HG03066 (cell line): Measurements from ENCODE around the gene CSKMT.
"Not testable (repeated sequence)": the region's sequence is repeated elsewhere in the genome, so short reads cannot be mapped to it uniquely, and the experiment has no call there.

Experiments
- ATAC-seq: cut with Tn5 transposase; IDR thresholded peaks from one replicate; pipeline ENCODE4 v1.9.1; 2021; ENCODE audit warnings: low read depth; ENCODE audit not compliant: unreplicated experiment

CSKMT gene, protein sequence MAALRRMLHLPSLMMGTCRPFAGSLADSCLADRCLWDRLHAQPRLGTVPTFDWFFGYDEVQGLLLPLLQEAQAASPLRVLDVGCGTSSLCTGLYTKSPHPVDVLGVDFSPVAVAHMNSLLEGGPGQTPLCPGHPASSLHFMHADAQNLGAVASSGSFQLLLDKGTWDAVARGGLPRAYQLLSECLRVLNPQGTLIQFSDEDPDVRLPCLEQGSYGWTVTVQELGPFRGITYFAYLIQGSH

DNA sequence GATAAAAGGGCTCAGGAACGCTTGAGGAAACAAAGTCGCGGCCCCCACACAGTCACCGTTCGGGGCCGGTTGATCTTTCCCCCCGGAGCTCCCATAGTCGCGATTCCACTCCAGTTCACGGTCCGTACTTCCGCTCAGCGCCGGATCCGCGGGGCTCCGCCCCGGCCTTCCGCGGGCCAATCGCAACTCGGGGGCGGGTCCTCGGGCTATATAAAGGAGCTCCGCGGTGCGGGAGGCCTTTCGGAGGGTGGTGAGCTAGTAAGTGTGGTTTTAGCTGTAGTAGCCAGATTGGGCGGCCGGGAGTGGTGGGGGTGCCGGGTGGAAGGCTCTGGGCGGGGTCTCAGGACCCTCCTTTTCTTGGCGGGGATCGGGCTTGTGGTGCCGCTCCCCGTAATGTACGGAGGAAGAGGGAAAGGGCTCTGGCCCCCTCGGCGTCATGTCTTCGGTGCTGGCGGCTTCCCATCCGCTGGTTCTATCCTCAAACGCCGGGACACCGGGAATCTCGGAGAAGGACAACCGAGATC is at the start of gene CSKMT, which contains the start of gene C11orf98:
Gene CSKMT (plus strand): TSS at position 238 of the 524 bp plus-strand sequence. CDS start 568 bp downstream, outside the sequence.
Gene C11orf98 (minus strand): TSS at position 136 of the 524 bp plus-strand sequence. CDS start 41 bp downstream, at position 95.
- ATAC-seq = peak; percentile 82

DNA sequence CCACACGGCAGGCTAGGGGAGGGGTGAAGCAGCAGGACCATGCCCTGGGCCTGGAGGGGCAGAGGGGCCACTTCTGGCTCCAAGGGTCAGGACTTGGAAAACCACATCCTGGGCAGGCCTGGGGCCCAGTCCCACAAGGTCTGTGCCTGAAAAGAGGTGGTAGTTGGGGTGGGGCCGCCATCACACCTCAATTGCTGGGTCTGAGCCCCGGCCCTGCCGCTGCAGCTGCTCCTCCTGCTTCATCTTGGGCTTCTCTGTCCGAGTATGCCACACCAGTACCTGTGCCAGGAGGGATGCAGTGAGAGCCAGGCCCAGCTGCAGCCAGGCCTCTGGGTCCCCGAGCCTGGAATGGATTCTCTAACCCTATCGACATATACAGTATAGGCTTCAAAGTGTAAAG is 49.6 kb upstream of the CSKMT start:
- no peak for ATAC-seq

GRCh38 chr11:62616957-62617356 is 48.2 kb upstream of the CSKMT start:
- ATAC-seq = not testable (repeated sequence)

DNA sequence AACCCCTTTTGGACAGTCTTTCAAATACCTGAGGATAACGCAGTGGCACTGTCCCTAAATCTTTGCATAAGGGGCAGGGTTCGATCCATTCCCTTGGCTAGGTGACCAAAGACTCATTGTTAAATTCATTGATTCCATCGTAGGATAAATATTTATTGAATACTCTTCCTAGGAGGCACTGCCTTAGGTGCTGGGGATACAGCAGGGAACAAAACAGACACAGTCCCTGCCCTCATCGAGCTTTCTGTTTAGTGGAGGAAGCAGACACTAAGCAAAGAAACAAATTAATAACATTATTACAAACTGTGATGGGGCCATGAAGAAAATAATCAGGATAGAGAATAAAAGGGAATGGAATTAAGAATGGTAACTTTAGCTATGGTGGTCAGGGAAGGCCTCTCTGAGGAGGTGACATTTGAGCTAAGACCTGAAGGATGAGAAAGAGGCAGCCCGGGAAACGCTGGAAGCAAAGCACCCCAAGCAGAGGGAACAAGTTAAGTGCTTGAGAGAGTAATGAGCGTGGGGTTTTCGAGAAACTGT is 44.0 kb upstream of the CSKMT start:
- ATAC-seq = no peak

DNA sequence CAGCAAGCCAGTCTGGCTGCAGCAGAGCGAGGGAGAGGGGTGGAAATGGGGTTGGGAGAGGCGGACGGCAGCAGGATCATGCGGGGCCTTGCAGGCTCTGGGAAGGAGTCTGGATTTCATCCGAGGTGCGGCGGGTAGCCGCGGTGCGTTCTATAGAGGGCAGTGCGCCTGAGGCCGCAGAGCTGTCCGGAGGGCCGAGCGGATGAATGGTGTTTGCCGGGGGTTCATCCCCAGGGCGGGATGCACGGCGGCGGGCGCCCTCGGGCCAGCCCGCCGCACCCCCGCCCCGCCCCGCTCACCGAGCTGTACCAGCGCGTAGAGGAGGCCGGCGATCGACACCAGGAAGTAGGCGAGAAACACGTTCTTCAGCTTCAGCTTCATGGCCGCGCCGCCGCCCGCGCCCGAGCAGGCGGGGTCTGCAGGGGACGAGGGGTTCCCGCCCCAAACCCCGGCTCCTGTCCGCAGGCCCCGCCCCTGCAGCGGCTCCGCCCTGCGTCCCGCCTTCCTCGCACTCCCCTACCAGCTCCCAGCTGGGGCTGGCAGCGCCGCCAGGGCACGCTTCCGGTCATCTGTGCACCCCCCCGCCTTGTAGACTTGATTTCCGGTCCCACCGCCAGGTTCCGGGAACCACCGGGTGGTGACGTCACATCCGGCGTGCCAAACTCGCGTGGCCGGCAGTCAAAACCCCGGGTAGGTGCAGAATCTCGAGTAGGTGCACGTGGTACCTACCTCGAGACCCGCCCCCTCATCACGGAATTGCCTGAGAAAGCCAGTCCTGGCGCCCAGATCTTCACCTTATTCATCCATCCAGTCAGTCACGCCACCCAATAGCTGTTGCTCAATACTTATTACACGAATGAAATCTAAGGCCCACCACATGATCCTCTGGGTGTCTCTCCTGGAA is 43.3 kb upstream of the CSKMT start, which contains the start of gene B3GAT3:
Gene B3GAT3 (minus strand): TSS at position 420 of the 904 bp plus-strand sequence. CDS start 39 bp downstream, at position 381.
- ATAC-seq = peak; percentile 95

GRCh38 chr11:62622476-62623089 is 42.5 kb upstream of the CSKMT start:
- no peak for ATAC-seq

- ATAC-seq = no peak
Measured at GRCh38 chr11:62627713-62628112, 37.4 kb upstream of the CSKMT start.

GRCh38 chr11:62632492-62632891 is 32.6 kb upstream of the CSKMT start:
- no peak for ATAC-seq

DNA sequence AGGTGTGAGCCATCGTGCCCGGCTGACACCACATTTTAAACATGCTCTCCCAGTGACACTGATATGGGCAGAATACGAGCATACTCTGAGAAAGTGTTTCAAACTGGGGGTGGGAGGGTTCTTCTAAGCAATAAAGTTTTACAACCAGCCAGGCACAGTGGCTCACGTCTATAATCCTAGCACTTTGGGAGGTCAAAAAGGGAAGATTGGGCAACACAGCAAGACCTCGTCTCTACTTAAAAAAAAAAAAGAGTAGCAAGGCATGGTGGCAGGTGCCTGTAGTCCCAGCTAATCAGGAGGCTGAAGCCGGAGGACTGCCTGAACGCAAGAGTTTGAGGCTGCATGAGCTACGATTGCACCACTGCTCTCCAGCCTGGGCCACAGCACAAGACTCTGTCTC is 20.9 kb upstream of the CSKMT start:
- no peak for ATAC-seq

DNA sequence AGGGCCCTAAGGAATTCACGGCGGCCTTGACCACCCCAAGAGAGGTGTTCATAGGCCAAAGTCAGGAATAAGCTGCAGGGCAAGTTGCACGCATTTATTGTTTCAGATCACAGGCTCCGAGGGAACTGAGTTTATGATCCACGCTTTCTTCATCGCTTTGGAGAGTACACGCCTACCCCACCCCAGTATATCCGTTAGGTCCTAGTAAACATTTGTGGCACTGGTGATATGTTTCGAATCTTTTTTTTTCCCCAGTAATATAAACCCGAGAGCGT is 19.5 kb upstream of the CSKMT start:
- no peak for ATAC-seq

DNA sequence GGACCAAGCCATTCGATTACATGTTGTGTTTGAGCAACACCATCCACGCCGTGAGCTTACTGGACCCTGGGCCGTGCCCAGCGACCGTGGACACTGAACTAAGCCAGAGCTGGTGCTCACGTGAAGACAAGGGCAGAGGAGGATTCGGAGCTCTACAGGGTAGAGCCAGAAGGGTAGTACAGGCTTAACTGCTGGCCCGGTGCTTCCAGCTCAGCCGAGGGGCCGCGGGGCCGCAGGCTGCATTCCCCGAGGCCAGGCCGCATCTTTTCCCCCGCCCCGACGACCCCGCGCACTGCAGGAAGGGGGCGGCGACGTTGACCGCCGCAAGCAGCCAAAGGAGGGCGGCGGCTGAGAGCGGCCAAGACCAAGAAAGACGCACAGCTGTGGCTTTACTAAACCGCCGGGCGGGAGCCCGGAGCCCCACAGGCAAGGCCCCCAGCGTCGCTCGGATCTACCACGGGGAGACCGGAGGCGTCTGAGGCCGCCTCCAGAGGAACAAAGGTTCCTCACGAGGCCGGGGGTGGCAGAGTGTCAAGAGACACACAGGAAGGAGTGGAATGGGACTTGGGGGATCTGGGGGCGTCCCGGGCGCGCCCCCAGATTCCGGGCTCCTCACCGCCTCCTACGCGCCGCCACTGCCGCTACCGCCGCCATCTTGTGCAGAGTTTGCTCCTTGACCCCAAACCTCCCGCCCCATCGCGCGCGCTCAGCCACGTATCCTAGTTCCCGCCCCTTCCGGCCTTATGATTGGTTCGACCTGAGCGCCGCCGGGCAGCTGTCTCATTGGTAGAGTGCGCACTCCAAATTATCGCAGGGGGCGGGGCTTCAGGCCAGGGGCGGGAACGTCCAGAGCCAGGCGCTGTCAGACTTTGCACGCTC is 18.9 kb upstream of the CSKMT start, which contains the start of gene GANAB:
Gene GANAB (minus strand): TSS at position 668 of the 879 bp plus-strand sequence. CDS start 14 bp downstream, at position 654.
- ATAC-seq = peak; percentile 99

DNA sequence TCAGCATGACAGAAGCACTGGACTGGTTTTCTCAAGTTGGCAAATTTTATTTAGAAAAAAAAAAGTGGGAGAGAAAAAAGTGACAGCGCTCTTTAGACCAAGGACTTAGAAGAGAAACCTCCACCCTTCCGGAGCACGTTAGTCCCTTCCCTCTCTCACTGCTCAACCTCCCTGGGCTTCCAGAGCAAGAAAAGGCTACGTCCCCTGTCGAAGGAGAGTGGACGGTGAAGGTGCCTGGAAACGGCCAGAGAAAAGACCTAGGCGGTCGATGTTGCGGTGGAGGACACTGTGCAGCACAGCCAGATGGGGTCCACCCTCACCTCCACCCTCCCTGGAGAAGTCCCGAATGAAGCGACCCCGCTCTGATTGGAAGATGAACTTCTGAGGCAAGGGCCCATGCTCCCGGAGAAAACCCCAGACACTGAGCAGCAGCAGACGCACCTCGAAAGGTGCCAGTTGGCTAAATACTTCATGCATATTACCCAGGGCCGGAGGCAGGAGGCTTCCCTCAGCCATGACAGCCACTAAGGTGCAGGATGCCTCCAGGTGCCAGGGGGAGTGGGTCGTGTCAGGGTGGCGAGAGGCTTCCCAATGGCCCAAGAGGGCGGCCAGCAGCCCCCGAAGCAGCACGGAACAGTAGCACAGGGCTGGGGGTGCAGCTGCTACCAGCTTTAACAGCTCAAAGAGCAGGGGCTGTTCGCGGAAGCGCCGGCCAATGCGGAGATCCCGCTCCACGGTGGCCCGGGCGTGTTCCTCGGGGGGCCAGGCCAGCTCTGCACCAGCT is 18.1 kb upstream of the CSKMT start:
- ATAC-seq = no peak

GRCh38 chr11:62647609-62648005 is 17.5 kb upstream of the CSKMT start:
- ATAC-seq = no peak

GRCh38 chr11:62648185-62648966 is 16.7 kb upstream of the CSKMT start:
- ATAC-seq = no peak

- ATAC-seq = no peak
Measured at GRCh38 chr11:62648967-62649364, 16.1 kb upstream of the CSKMT start.

DNA sequence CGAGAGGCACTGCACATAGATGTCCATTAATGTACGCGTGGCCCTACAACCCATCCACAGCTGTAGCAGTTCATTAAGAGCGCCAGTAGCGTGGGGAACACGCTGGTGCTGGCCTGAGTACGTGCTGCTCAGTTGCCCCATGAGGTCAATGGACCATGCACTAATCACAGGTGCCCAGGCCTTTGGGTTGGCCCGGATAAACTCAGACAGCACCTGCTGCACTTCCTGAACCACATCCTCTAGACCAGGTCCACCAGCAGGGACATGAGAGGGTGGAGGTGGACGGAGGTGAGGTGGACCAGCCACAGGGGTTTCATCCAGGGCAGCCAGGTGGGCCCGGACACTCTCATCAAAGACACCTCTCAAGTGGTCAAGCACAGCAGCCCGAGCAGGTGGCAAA is 15.6 kb upstream of the CSKMT start:
- no peak for ATAC-seq

GRCh38 chr11:62650283-62650682 is 14.8 kb upstream of the CSKMT start:
- not testable (repeated sequence) for ATAC-seq
